ENCODE data around the gene ZNF398.
"Not testable (repeated sequence)": the region's sequence is repeated elsewhere in the genome, so short reads cannot be mapped to it uniquely, and the experiment has no call there.

The ZNF398 gene

DNA sequence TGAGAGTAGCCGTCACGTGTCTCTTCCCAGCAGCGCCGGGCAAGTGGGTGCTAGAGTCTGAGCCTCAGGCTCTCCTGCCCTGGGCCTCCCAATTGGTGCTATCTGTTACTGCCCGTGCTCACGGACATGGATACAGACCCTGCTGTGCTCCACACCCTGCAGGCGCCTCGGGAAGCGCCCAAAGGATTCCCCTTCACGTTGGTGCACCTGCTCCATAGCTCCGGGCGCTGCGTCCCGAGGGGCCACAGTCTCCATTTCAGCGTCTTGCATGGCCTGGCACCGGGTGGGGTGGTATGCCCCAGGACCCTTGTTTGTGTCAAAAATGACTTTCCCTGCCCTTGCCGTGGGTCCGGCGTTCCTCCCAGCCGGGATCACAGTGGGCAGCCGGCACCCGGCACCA lies 78.4 kb downstream of the ZNF398 start:
- no peak for DNase-seq (ENCODE audit: low read depth in 2 of 2)

DNA sequence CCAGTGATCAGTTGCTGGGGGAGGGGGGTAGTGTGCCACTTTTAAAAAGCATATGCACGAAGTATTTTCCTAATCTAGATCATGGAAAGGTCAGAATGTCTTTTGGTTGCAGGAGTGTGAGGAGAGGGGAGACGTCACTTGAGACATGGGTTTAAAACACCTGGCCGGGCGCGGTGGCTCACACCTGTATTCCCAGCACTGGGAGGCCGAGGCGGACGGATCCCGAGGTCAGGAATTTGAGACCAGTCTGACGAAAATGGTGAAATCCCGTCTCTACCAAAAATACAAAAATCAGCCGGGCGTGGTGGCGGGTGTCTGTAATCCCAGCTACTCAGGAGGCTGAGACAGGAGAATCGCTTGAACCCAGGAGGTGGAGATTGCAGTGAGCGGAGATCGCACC lies 79.1 kb downstream of the ZNF398 start:
- not testable (repeated sequence) for DNase-seq (ENCODE audit: low read depth in 2 of 2)

DNA sequence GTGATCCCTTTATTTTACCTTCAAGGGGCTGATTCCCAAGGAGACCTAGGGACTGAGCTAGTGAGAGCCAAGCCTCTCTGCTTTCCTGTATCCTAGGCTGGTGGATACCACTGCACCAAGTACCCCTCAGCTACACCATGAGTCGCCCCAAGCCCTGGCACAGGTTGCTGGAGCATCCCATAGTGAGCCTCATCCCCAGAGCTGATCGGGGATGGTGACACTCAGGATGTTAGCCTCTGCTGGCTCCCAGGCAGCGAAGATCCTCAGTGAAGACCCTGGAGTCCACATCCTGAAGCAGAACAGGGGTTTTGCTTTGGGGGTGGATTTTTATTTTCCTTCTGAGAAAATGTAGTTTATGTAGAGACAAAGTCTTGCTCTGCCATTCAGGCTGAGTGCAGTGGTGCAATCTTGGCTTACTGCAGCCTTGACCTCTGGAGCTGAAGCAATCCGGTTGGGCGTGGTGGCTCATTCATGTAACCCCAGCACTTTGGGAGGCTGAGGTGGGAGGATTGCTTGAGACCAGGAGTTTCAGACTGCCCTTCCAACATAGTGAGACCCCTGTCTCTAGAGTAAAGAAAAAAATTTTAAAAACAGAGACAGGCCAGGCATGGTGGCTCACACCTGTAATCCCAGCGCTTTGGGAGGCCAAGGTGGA lies 79.7 kb downstream of the ZNF398 start:
- DNase-seq (ENCODE audit: low read depth in 2 of 2) = no peak

DNA sequence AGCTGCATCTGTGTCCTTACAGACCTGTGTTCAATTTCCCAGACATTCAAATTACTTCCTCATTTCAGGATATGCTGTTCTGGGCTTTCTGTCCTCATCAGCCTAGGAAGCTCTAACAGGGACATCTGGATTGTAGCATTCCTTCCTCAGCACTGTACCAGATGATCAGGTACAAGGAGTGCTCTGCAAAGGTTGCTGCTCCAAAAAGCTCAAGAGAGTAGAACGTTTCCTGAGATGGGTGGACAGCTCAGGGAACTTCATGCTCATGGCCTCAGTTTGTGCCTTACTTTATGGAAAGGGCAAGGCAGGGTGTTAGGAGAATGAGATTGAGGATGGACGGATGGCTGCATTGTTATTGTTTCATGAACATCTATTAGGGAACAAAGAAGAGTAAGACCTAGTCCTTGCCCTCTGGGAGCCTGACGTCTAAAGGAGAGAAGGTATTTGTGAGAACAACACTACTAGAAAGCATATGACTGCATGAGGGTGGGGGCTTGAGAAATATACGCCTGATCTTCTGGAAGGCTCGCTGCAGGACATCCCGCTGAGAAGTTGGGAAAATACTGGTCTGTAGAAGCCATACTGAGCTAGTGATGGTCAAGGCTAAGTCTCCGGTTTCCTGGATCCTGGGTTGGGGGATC lies 81.7 kb downstream of the ZNF398 start:
- no peak for DNase-seq (ENCODE audit: low read depth in 2 of 2)

DNA sequence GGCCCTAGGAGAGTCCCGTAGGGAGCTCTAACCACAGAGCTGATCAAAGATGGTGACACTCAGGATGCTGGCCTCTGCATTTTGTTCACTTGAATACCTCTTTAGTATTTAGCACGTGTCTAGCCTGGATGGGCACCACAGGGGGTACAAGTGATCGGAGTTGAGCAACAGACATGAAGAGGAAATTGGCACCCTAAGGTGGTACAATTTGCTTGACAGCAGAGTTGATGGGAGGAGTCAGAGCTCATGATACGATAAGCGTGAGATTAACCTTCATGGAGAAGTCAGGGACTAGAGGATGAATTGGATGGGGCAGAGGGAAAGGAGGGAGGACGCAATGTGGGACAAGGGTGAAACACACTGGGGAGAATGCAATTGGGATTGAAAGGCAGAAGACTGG lies 82.3 kb downstream of the ZNF398 start:
- DNase-seq (ENCODE audit: low read depth in 2 of 2) = no peak

DNA sequence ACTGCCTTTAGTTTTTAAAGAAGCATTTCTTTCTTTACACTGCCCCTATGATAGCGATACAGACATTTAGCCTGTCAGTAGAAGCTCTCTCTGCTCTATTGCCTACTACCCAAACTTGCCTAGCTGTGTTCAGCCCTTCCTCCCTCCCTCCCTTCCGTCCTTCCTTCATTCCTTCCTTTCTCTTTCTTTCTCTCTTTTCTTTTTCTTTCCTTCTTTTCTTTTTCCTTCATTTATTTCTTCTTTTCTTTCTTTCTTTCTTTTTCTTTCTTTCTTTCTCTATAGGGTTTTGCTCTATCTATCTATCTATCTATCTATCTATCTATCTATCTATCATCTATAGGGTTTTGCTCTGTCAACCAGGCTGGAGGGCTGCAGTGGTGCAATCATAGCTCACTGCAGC lies 85.1 kb downstream of the ZNF398 start:
- no peak for DNase-seq (ENCODE audit: low read depth in 2 of 2)

Measured in stimulated activated CD4-positive, alpha-beta T cell treated with anti-CD3 and anti-CD28 coated beads, Interleukin-1b, Interleukin-23, amount 100 ng/mL, for 4 hours (primary cell).